ENCODE results near the gene ROPN1L. TPM values are rescaled to one million over a fixed set of nuclear protein-coding genes. Genes with fewer than 3 reads are reported as not detected.

The ROPN1L gene
- total RNA-seq, 1 experiment from 2014 or later = 2.9 TPM

DNA sequence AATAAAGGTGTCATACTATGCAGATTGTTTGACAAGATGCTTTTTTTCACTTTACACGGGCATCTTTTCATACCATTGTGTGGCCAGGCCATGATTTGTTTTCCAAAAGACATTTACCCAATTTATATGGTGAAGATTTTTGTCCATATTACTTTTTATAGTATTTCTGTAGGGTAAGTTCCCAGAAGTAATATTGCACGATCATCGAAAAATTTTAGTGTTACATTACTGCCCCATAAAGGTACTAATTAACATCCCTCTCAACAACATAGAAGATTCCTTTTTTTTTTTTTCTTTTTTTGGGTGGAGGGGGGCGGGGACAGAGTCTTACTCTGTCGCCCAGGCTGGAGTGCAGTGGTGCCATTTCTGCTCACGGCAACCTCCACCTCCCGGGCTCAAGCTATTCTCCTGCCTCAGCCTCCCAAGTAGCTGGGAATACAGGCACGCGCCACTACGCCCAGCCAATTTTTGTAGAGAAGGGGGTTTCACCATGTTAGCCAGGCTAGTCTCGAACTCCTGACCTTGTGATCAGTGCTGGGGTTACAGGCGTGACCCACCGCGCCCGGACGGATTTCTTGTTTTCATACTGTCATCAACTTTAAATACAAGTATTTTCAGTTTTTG lies 1.2 kb upstream of the ROPN1L start:
- Histone ChIP-seq H3K9me3 (replicated peaks) (no peaks in the 10 kb centered on the region), H3K27me3 (replicated peaks) (no peaks in the 10 kb centered on the region), H3K4me3 (no peak overlapping the region), H3K27ac (no peak overlapping the region), H3K4me1 (replicated peaks) (peaks cover 19% of the 10 kb centered on the region), H3K36me3 (peaks cover 7% of the 10 kb centered on the region)
- DNase-seq (ENCODE audit: low read depth in 1 of 2, low spot score in 2 of 2) = no peak

DNA sequence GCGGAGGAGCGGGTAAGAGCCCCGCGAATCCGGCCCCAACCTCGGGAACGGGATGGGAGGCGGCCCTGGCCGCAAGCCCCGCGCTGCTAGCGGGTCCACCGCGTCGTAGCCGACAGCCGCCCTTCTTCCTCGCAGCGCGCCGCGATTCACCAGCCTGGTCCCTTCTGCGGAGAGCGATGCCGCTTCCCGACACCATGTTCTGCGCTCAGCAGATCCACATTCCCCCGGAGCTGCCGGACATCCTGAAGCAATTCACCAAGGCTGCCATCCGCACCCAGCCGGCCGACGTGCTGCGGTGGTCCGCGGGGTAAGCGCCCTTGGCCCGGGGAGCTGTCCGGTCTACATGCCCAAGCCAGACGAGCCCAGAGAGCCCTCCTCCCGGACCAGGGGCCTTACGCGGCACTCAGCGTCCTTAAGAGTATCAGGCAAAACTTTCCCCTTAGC lies 335 bp downstream of the ROPN1L start:
- H3K4me3 ChIP-seq = peak overlapping the region; percentile 48
- H3K9me3 ChIP-seq (replicated peaks) = no peaks in the 10 kb centered on the region
- peaks cover 19% of the 10 kb centered on the region for H3K4me1 ChIP-seq (replicated peaks)
- no peak for DNase-seq (ENCODE audit: low read depth in 1 of 2, low spot score in 2 of 2)
- no peaks in the 10 kb centered on the region for H3K27me3 ChIP-seq (replicated peaks)
- peaks cover 3% of the 10 kb centered on the region; the same call in 1 of the 2 replicates for H3K36me3 ChIP-seq
- H3K27ac ChIP-seq = no peak overlapping the region

DNA sequence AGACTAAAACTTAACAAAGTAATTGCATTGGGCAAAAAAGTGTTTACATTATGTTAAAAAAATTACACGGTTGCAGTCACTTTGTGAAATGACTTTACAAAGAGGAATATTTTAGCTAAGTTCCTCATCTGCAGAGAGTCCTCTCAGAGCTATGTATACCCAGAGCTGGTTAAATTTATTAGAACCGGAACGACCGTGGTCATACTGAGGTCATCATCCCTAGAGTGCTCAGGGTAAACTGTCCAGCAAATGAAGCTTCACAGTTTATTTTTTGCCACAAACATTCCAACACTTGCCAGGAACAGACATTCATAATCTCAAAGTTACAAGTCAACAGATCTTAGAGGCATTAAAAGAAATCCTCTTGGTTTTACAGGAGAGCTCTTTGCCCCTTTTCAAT lies 897 bp downstream of the ROPN1L start:
- H3K27ac ChIP-seq = no peak overlapping the region
- peak overlapping the region; percentile 48; the same call in 1 of the 2 replicates for H3K4me3 ChIP-seq
- H3K27me3 ChIP-seq (replicated peaks) = no peaks in the 10 kb centered on the region
- no peaks in the 10 kb centered on the region for H3K9me3 ChIP-seq (replicated peaks)
- H3K4me1 ChIP-seq (replicated peaks) = peaks cover 19% of the 10 kb centered on the region
- DNase-seq (ENCODE audit: low read depth in 1 of 2, low spot score in 2 of 2) = no peak
- H3K36me3 ChIP-seq = no peaks in the 10 kb centered on the region

DNA sequence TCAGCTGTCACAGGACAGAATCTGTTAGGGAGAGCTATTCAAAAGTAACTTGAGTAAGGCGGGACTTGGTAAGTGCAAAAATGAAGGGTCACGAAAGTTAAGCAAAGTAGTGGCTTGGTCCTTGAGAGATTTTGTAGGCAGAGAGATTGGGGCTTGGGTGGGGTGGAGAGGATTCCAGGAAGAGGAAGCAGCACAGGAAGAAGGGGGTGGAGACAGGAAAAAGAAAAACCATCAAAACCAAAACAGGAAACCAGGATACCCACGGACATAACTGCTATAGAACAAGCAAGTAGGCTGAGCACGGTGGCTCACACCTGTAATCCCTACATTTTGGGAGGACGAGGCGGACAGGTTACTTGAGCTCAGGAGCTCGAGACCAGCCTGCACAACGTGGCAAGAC lies 3.7 kb downstream of the ROPN1L start:
- peaks cover 19% of the 10 kb centered on the region for H3K4me1 ChIP-seq (replicated peaks)
- no peaks in the 10 kb centered on the region for H3K36me3 ChIP-seq
- H3K4me3 ChIP-seq = no peak overlapping the region
- H3K27ac ChIP-seq = no peak overlapping the region
- no peaks in the 10 kb centered on the region for H3K9me3 ChIP-seq (replicated peaks)
- DNase-seq (ENCODE audit: low read depth in 1 of 2, low spot score in 2 of 2) = no peak
- no peaks in the 10 kb centered on the region for H3K27me3 ChIP-seq (replicated peaks)

DNA sequence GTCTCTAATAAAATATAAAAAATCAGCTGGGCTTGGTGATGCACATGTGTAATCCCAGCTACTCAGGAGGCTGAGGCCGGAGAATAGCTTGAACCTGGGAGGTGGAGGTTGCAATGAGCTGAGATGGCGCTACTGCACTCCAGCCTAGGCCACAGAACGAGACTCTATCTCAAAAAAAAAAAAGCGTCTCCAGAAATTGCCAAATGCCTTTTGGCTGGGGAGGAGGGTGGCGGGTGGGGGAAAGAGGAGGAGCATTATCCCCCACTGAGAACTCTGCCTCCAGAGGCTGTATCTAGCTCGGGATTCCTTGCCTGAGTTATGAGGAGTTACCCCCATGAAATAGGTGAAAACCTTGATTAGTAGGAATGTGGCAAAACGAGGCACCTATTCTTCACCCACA lies 4.8 kb downstream of the ROPN1L start:
- H3K4me1 ChIP-seq (replicated peaks) = peaks cover 11% of the 10 kb centered on the region
- H3K27ac ChIP-seq = no peak overlapping the region
- DNase-seq (ENCODE audit: low read depth in 1 of 2, low spot score in 2 of 2) = no peak
- no peaks in the 10 kb centered on the region for H3K27me3 ChIP-seq (replicated peaks)
- no peaks in the 10 kb centered on the region for H3K36me3 ChIP-seq
- no peak overlapping the region for H3K4me3 ChIP-seq
- no peaks in the 10 kb centered on the region for H3K9me3 ChIP-seq (replicated peaks)

DNA sequence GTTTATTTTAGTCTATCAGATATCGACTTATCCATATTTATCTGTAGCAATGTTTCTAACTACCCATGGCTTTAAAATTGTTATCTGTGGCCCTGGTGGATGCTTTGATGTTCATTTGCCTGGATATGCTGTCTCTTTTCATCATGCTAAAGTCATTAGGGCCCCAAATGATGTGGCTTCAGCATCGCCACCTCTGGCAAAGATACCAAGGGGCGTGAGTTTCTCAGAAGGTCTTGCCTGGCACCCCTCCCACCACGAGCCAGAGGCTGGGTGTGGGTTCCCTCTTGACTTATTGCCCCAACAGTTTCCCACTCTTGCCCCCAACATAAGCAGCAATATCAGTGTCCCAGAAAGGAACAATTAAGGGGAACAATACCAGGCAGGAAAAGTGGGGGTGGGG lies 5.4 kb downstream of the ROPN1L start:
- Histone ChIP-seq H3K4me1 (replicated peaks) (peaks cover 10% of the 10 kb centered on the region), H3K27me3 (replicated peaks) (no peaks in the 10 kb centered on the region), H3K27ac (no peak overlapping the region), H3K9me3 (replicated peaks) (no peaks in the 10 kb centered on the region), H3K4me3 (no peak overlapping the region), H3K36me3 (no peaks in the 10 kb centered on the region)
- no peak for DNase-seq (ENCODE audit: low read depth in 1 of 2, low spot score in 2 of 2)

DNA sequence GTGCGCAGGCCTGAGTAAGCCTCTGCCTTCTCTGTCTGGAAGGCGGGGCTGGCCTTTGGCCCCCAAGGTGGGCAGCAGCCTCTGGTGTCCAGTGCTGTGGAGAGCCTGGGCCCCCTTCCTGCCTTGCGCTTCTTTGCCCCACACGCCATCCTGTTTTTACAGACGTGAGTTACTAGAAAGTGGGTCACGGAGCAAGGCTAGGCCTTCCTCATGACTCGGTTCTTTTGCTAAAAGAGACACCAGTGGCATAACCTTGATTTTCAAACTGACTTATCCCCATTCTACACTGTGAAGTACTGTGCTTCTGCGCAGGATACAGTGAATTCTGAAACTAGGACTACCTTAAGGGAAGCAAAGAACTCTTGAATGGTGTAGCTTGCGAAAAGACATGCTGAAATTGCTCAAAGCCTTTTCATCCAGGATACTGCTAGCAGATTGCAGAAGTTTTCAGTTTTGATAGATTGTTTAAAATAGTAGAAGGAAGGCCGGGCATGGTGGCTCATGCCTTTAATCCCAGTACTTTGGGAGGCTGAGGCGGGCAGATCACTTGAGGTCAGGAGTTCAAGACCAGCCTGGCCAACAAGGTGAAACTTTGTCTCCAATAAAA lies 7.2 kb downstream of the ROPN1L start:
- H3K36me3 ChIP-seq = no peaks in the 10 kb centered on the region
- H3K27me3 ChIP-seq (replicated peaks) = no peaks in the 10 kb centered on the region
- H3K9me3 ChIP-seq (replicated peaks) = no peaks in the 10 kb centered on the region
- H3K27ac ChIP-seq = no peak overlapping the region
- DNase-seq (ENCODE audit: low read depth in 1 of 2, low spot score in 2 of 2) = no peak
- peaks cover 11% of the 10 kb centered on the region for H3K4me1 ChIP-seq (replicated peaks)
- no peak overlapping the region for H3K4me3 ChIP-seq

DNA sequence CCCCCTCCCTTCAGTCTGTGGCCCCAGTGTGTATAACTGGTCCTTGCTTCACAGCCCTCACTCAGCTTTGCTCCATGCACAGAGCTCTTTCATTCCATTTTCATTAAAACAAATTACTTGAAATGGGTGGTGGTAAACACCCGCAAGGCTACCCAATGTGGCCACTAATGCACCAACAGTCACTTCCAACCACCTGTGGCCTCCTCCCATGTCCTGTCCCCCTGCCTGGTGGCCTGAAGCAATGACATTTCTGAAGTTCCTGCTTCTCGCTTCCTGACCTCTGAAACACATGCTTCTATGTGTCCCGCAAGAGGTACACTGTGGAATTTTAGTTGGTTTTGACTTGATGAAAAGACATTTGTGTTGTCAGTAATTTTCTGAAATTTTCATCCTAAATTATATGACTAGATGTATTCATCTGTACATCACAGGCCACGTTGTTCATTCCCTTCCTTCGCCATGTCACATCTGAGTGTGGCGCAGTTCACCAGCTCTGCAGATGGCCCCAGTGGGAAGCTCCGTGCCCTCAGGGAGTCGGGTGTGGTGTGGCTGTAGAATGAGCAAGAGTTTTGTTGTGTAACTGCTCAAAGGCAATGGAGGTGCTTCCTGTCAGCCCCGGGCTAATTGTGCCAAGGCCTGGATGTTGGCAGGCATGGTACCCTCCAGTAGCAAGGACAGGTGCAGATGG lies 9.6 kb downstream of the ROPN1L start:
- no peak for DNase-seq (ENCODE audit: low read depth in 1 of 2, low spot score in 2 of 2)
- no peaks in the 10 kb centered on the region for H3K9me3 ChIP-seq (replicated peaks)
- H3K4me3 ChIP-seq = no peak overlapping the region
- no peak overlapping the region for H3K27ac ChIP-seq
- H3K27me3 ChIP-seq (replicated peaks) = no peaks in the 10 kb centered on the region
- H3K36me3 ChIP-seq = no peaks in the 10 kb centered on the region
- peaks cover 31% of the 10 kb centered on the region for H3K4me1 ChIP-seq (replicated peaks)

DNA sequence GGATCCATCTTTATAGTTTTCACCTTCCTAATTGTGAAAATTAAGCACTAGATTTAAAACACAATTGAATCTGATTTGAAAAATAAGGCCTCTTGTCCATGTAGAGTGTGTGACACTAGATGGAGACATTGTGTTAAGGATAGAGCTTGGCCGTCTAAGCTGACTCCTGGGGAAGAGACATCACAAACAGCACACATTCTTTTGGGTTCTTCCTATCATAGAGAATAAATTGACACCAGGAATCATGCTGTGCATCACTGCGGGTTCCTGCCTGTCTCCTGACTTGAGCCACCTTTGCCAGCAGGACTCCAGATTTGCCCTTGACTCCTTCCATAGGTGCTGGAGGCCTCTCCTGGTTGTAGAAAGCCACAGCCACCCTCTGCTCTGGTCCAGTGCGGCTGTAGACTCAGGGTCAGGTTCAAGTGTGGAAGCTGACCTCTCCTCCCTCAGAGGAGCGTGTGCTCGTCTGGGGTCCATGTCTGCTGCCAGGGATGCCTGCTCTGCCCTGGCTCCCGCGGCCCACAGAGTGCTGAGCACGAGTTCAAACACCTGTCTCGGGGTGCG lies 11.2 kb downstream of the ROPN1L start:
- Histone ChIP-seq H3K4me1 (replicated peaks) (peaks cover 42% of the 10 kb centered on the region), H3K27me3 (replicated peaks) (no peaks in the 10 kb centered on the region), H3K4me3 (no peak overlapping the region), H3K27ac (0 out of 2 replicates have a peak overlapping the region, but pooled peaks have one; percentile 4), H3K9me3 (replicated peaks) (no peaks in the 10 kb centered on the region), H3K36me3 (no peaks in the 10 kb centered on the region)
- peak in 1 of 2 experiments; percentile 89 for DNase-seq (ENCODE audit: low read depth in 1 of 2, low spot score in 2 of 2)

DNA sequence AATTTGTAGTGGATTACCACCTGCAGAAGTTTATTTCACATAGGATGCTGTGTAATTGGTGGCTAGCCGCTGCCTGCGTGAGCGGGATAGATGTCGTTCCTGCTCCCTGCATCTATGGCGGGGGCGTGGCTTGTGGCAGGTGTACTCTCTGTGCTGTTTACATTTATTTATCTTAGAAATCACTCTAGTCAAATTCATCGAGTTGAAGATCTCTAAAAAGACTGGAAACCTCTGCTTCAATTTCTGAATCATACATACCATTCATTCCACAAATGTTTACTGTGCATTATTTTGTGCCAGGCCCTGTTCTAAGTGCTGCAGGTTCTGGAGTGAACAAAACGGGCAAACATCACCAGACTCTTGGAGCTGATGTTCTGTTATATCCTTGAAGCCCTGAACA lies 11.9 kb downstream of the ROPN1L start:
- H3K36me3 ChIP-seq = no peaks in the 10 kb centered on the region
- H3K27me3 ChIP-seq (replicated peaks) = no peaks in the 10 kb centered on the region
- H3K4me3 ChIP-seq = no peak overlapping the region
- peaks cover 46% of the 10 kb centered on the region for H3K4me1 ChIP-seq (replicated peaks)
- peak overlapping the region; percentile 71 for H3K27ac ChIP-seq
- no peaks in the 10 kb centered on the region for H3K9me3 ChIP-seq (replicated peaks)
- peak in 1 of 2 experiments; percentile 86 for DNase-seq (ENCODE audit: low read depth in 1 of 2, low spot score in 2 of 2)

DNA sequence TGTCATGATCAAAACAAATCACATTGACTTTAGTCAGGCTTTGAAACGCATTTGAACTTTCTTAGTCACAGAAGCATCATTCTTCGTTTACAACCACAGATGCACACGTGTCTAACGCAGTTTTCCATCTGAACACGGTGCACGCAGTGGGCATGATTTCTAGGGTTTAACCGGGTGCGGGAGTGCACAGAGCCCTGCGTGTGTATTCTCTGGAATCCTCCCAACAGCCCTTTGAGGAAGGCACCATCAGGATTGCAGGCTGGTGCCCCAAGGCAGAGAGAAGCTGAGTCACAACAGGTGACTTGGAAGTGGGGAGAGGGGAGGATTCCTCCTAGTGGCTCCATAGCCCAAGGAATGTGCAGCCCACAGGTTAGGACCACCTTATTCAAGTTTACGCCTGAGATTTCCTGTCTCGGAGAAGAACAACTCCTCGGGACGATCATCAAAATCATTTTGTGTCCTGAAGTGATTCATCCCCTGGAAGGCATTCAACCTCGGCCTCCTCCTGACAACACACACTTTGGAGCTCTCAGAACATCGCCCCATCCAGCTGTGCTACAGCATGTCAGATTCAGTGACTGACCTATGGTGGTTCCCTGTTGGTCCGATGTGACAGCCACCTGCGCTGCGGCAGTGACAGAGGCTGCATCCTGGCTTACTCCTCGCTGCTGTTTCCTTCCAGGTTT lies 13.1 kb downstream of the ROPN1L start:
- Histone ChIP-seq H3K27ac (peak overlapping the region; percentile 71), H3K4me3 (no peak overlapping the region), H3K9me3 (replicated peaks) (no peaks in the 10 kb centered on the region), H3K4me1 (replicated peaks) (peaks cover 46% of the 10 kb centered on the region), H3K27me3 (replicated peaks) (no peaks in the 10 kb centered on the region), H3K36me3 (no peaks in the 10 kb centered on the region)
- DNase-seq (ENCODE audit: low read depth in 1 of 2, low spot score in 2 of 2) = peak in 1 of 2 experiments; percentile 67

DNA sequence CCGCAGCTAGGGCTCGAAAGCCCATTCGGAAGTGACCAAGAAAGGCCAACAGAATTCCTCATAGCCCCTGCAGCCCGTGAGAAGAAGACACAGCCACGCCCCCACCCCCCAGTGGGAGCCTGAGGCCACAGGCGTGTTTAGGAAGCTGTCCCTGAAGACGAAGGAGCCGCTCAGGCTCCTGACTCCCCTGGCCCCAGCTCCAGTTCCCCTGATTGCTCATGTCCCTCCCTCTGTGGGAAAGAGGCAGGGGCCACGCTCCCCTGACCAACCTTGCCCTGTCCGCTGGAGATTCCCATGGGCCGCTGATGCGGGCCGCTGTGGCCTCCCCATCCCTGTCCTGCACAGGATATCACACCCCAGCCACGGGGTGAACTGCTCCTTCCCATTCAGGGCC lies 13.6 kb downstream of the ROPN1L start:
- no peaks in the 10 kb centered on the region for H3K9me3 ChIP-seq (replicated peaks)
- DNase-seq (ENCODE audit: low read depth in 1 of 2, low spot score in 2 of 2) = no peak
- H3K36me3 ChIP-seq = no peaks in the 10 kb centered on the region
- H3K4me1 ChIP-seq (replicated peaks) = peaks cover 47% of the 10 kb centered on the region
- 0 out of 2 replicates have a peak overlapping the region, but pooled peaks have one; percentile 71 for H3K27ac ChIP-seq
- no peaks in the 10 kb centered on the region for H3K27me3 ChIP-seq (replicated peaks)
- no peak overlapping the region for H3K4me3 ChIP-seq

DNA sequence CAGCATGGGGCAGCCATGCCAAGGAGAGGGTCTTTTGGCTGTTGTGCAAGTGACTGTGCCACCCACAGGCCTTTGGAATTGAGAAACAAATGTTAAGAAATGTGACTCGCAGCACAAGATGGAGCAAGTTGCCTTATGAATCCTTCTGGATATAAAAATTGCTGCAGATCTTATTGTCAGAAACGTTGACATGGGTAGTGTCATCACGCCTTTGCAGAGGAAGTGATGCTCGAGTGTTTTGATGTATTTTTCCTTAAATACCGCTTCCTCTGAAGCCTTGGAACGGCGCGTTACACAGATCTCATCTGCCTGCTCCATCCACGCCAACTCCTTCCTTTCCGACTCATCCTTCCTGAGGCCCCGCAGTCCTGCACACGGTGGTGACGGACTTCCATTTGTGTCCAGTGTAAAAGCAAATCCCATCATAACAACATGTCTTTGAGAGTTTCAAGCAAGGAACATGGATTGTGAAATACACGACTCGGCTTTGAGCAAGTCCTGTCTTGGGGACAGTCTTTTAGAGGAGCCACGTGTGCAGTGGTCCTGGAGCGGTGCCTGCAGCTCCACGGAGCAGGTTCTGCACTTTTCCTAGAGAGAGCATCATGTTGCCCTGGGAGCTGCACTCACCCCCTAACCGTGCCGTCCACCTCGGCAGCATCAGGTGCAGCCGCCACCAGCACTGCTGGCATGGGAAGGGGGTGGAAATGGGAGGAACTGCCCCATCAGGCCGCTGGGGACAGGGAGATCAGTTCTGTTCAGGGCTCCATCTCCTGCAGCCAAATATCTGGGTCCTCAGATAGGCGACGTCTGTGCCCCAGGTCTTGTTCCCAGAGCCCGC lies 15.1 kb downstream of the ROPN1L start:
- H3K27ac ChIP-seq = no peak overlapping the region
- no peaks in the 10 kb centered on the region for H3K9me3 ChIP-seq (replicated peaks)
- no peaks in the 10 kb centered on the region for H3K36me3 ChIP-seq
- H3K27me3 ChIP-seq (replicated peaks) = no peaks in the 10 kb centered on the region
- H3K4me1 ChIP-seq (replicated peaks) = peaks cover 51% of the 10 kb centered on the region
- H3K4me3 ChIP-seq = no peak overlapping the region
- DNase-seq (ENCODE audit: low read depth in 1 of 2, low spot score in 2 of 2) = no peak

All from SJSA1 (cell line).